H9 (cell line): ENCODE data around the gene DENND1A. TPM values are rescaled to one million over a fixed set of nuclear protein-coding genes. Genes with fewer than 3 reads are reported as not detected.

Source experiments
- DNase-seq: peaks from one replicate; pipeline ENCODE4 v3.0.0-alpha.2; 2017
- H2AFZ ChIP-seq: one replicate; pipeline ENCODE4 v1.6.1; 2013; ENCODE audit warnings: mild to moderate bottlenecking, low read length, control low read depth, moderate library complexity
- H2AK5ac ChIP-seq: 2 replicates; pipeline ENCODE4 v1.6.1; 2013; ENCODE audit warnings: low read length, control low read depth, mixed read lengths; ENCODE audit not compliant: insufficient read length
- H2BK120ac ChIP-seq: one replicate; pipeline ENCODE4 v1.6.1; 2013; ENCODE audit warnings: low read depth, mild to moderate bottlenecking, low read length, control low read depth, inconsistent platforms; ENCODE audit not compliant: poor library complexity, severe bottlenecking
- H2BK12ac ChIP-seq: 2 replicates; pipeline ENCODE4 v1.6.1; 2013; ENCODE audit warnings: low read length, control low read depth, mixed read lengths, low read depth; ENCODE audit not compliant: insufficient read length
- H2BK15ac ChIP-seq: 2 replicates; pipeline ENCODE4 v1.6.1; 2013; ENCODE audit warnings: low read depth, low read length, control low read depth
- H2BK20ac ChIP-seq: one replicate; pipeline ENCODE4 v1.6.1; 2013; ENCODE audit warnings: low read depth, mild to moderate bottlenecking, low read length, control low read depth, inconsistent platforms; ENCODE audit not compliant: poor library complexity, severe bottlenecking
- H2BK5ac ChIP-seq: 2 replicates; pipeline ENCODE4 v1.6.1; 2013; ENCODE audit warnings: low read length, control low read depth, mixed read lengths; ENCODE audit not compliant: insufficient read length
- H3K14ac ChIP-seq: 2 replicates; pipeline ENCODE4 v1.6.1; 2013; ENCODE audit warnings: low read length, control low read depth; ENCODE audit not compliant: insufficient read depth
- H3K18ac ChIP-seq: 2 replicates; pipeline ENCODE4 v1.6.1; 2013; ENCODE audit warnings: low read depth, mild to moderate bottlenecking, mixed read lengths, low read length, control low read depth; ENCODE audit not compliant: insufficient read length
- H3K23ac ChIP-seq: 2 replicates; pipeline ENCODE4 v1.6.1; 2013; ENCODE audit warnings: low read length, control low read depth, mixed read lengths, low read depth; ENCODE audit not compliant: insufficient read length
- H3K23me2 ChIP-seq: 2 replicates; pipeline ENCODE4 v1.6.1; 2013; ENCODE audit warnings: low read depth, mild to moderate bottlenecking, mixed read lengths, low read length, control low read depth; ENCODE audit not compliant: insufficient read length, poor library complexity, severe bottlenecking
- H3K27ac ChIP-seq: 2 replicates; pipeline ENCODE4 v1.5.1; 2013; ENCODE audit warnings: low read length, control low read depth, mixed read lengths, low read depth; ENCODE audit not compliant: insufficient read length
- H3K27me3 ChIP-seq: 2 replicates; pipeline ENCODE4 v1.6.1; 2013; ENCODE audit warnings: low read length, control low read depth, inconsistent platforms; ENCODE audit not compliant: insufficient read depth
- H3K4ac ChIP-seq: 2 replicates; pipeline ENCODE4 v1.6.1; 2013; ENCODE audit warnings: low read depth, mild to moderate bottlenecking, control low read depth, inconsistent platforms, low read length, moderate library complexity
- H3K4me1 ChIP-seq: 2 replicates; pipeline ENCODE4 v1.6.1; 2013; ENCODE audit warnings: low read length, control low read depth, inconsistent platforms; ENCODE audit not compliant: insufficient read depth
- H3K4me2 ChIP-seq: 2 replicates; pipeline ENCODE4 v1.6.1; 2013; ENCODE audit warnings: low read length, control low read depth, mixed read lengths; ENCODE audit not compliant: insufficient read length, insufficient read depth
- H3K56ac ChIP-seq: 2 replicates; pipeline ENCODE4 v1.6.1; 2013; ENCODE audit warnings: low read depth, mild to moderate bottlenecking, mixed read lengths, low read length, control low read depth; ENCODE audit not compliant: insufficient read length
- H3K79me1 ChIP-seq: 2 replicates; pipeline ENCODE4 v1.6.1; 2013; ENCODE audit warnings: low read depth, mild to moderate bottlenecking, moderate library complexity, low read length, control low read depth, inconsistent platforms; ENCODE audit not compliant: insufficient read depth, poor library complexity, severe bottlenecking
- H3K79me2 ChIP-seq: 2 replicates; pipeline ENCODE4 v1.6.1; 2013; ENCODE audit warnings: low read length, control low read depth, inconsistent platforms; ENCODE audit not compliant: insufficient read depth
- H3K9ac ChIP-seq: 2 replicates; pipeline ENCODE4 v1.6.1; 2013; ENCODE audit warnings: low read length, control low read depth, mixed read lengths; ENCODE audit not compliant: insufficient read length; ENCODE audit errors: extremely low read depth
- H3K9me3 ChIP-seq: one replicate; pipeline ENCODE4 v1.6.1; 2013; ENCODE audit warnings: low read depth, low read length, inconsistent platforms; ENCODE audit not compliant: control insufficient read depth
- H3T11ph ChIP-seq: one replicate; pipeline ENCODE4 v1.6.1; 2013; ENCODE audit warnings: mild to moderate bottlenecking, low read length, control low read depth, inconsistent platforms
- H4K20me1 ChIP-seq: one replicate; pipeline ENCODE4 v1.6.1; 2013; ENCODE audit not compliant: control insufficient read depth, insufficient read length, insufficient read depth
- H4K5ac ChIP-seq: 2 replicates; pipeline ENCODE4 v1.6.1; 2013; ENCODE audit warnings: low read depth, mild to moderate bottlenecking, mixed read lengths, low read length, control low read depth; ENCODE audit not compliant: insufficient read length
- H4K8ac ChIP-seq: replicated peaks from 2 replicates; pipeline ENCODE4 v1.6.1; 2013; ENCODE audit warnings: low read length, control low read depth, mixed read lengths, low read depth; ENCODE audit not compliant: insufficient read length
- H4K91ac ChIP-seq: 2 replicates; pipeline ENCODE4 v1.6.1; 2013; ENCODE audit warnings: low read depth, mild to moderate bottlenecking, moderate library complexity, mixed read lengths, low read length, control low read depth; ENCODE audit not compliant: insufficient read length
- H3K27ac Mint-ChIP-seq, 3 experiments: 2 replicates in 2 of 3; 3 replicates in 1 of 3; pipeline ENCODE4 v1.8.0; 2020 to 2021; ENCODE audit warnings: mixed read lengths in 3 of 3, mild to moderate bottlenecking in 1 of 3, moderate library complexity in 1 of 3
- H3K27me3 Mint-ChIP-seq: 2 replicates; pipeline ENCODE4 v1.8.0; 2021; ENCODE audit warnings: low read depth, mild to moderate bottlenecking, moderate library complexity, mixed read lengths
- H3K36me3 Mint-ChIP-seq, 3 experiments: 2 replicates in 2 of 3; 3 replicates in 1 of 3; pipeline ENCODE4 v1.8.0; 2020 to 2021; ENCODE audit warnings: low read depth in 3 of 3, mixed read lengths in 3 of 3; ENCODE audit not compliant: insufficient read depth in 1 of 3
- H3K4me1 Mint-ChIP-seq, 2 experiments: 2 replicates each; pipeline ENCODE4 v1.8.0; 2020; ENCODE audit warnings: mixed read lengths in 2 of 2
- H3K4me3 Mint-ChIP-seq, 2 experiments: 2 replicates in 1 of 2; 3 replicates in 1 of 2; pipeline ENCODE4 v1.8.0; 2020 to 2021; ENCODE audit warnings: mild to moderate bottlenecking in 2 of 2, mixed read lengths in 2 of 2, moderate library complexity in 1 of 2
- H3K9me3 Mint-ChIP-seq, 2 experiments: 2 replicates in 1 of 2; 3 replicates in 1 of 2; pipeline ENCODE4 v1.8.0; 2020; ENCODE audit warnings: mild to moderate bottlenecking in 2 of 2, mixed read lengths in 2 of 2, moderate library complexity in 1 of 2
- WGBS: extraction: QIAGEN DNeasy Blood & Tissue Kit; methylation state at CpG from one replicate; pipeline ENCODE4 v1.1.7; 2013; ENCODE audit warnings: missing lambda C conversion rate, low lambda C conversion rate, mixed read lengths; ENCODE audit not compliant: insufficient read length; ENCODE audit errors: extremely low coverage; 5-methylcytosine and 5-hydroxymethylcytosine counted together
- total RNA-seq: library from RNA; stranded (reverse); gene quantifications from 2 replicates; pipeline ENCODE4 v1.2.1, GENCODE V29; 2021
- TF ChIP-seq, protein P1 (sequence below): fragments of 200-600 bp; sonication (generic); conservative IDR thresholded peaks from 3 replicates; pipeline ENCODE4 v1.8.0; 2021; ENCODE audit warnings: antibody characterized with exemption, mild to moderate bottlenecking

The DENND1A gene
- total RNA-seq, 1 experiment from 2014 or later, result 20.4 TPM

DNA sequence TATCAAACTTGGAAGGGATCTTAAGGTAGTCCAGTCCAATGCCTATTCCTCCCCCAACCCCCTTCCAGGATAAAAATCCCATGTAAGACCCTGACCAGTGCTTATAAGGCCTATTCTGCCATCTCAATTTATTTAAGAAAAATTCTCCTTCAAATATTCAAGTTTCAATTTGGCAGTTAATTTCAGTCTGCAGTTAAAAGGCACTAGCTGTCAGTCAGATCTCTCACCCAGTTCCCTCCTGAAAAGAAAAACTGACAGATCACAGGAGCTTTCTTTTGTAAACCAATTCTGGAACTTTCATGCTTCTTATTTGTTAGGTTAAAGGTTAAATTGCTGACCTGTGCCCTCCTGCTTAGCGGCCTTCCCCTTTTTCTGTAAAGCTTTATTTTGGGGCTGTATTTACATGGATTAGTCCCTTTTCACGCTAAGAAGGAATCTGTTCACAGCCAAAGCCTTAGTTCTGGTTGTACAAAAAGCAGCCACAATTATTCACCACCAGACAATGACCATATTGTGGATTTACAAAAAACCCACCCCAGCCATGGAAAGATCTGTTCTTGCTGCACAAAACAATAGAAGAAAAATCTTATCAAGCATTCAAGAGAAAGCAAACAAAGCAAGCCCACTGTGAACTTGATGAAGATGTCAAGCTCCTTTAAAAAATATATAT is 68.7 kb downstream of the DENND1A start:
- Histone ChIP-seq H3K79me2 (no peaks in the 10 kb centered on the region; the same call in 1 of the 2 replicates), H3K79me1 (peaks cover 3% of the 10 kb centered on the region), H4K8ac (no peak overlapping the region), H3K9ac (no peak overlapping the region), H3K27ac (no peak overlapping the region), H3K56ac (no peak overlapping the region), H2AK5ac (no peak overlapping the region), H2BK20ac (no peak overlapping the region), H3T11ph (no peak overlapping the region), H3K4me1 (peaks cover 7% of the 10 kb centered on the region; the same call in 1 of the 2 replicates), H3K18ac (no peak overlapping the region), H3K14ac (no peak overlapping the region), H3K23me2 (no peaks in the 10 kb centered on the region), H2AFZ (no peak overlapping the region), H3K23ac (no peak overlapping the region), H4K5ac (no peak overlapping the region), H3K27me3 (no peaks in the 10 kb centered on the region; the same call in 1 of the 2 replicates), H2BK120ac (no peak overlapping the region), H3K9me3 (no peaks in the 10 kb centered on the region), H3K4me2 (no peak overlapping the region), H2BK5ac (no peak overlapping the region), H4K91ac (no peak overlapping the region), H4K20me1 (no peaks in the 10 kb centered on the region), H3K4ac (no peak overlapping the region), H2BK12ac (no peak overlapping the region), H2BK15ac (no peak overlapping the region)
- DNase-seq, result no peak
- Mint-ChIP-seq H3K9me3 (peaks cover 2 to 4% of the 10 kb centered on the region in 2 experiments; a peak in 3 of 5 replicates), H3K4me1 (peaks cover 68 to 71% of the 10 kb centered on the region in 2 experiments), H3K4me3 (peak overlapping the region in 1 of 2 experiments; percentile 40; a peak in 2 of 5 replicates), H3K27me3 (peaks cover 72% of the 10 kb centered on the region), H3K36me3 (peaks cover 12 to 15% (median 13%) of the 10 kb centered on the region in 3 experiments), H3K27ac (peak overlapping the region in 2 of 3 experiments; percentile 27 to 53; a peak in 3 of 7 replicates)
- TF ChIP-seq, protein P1, sequence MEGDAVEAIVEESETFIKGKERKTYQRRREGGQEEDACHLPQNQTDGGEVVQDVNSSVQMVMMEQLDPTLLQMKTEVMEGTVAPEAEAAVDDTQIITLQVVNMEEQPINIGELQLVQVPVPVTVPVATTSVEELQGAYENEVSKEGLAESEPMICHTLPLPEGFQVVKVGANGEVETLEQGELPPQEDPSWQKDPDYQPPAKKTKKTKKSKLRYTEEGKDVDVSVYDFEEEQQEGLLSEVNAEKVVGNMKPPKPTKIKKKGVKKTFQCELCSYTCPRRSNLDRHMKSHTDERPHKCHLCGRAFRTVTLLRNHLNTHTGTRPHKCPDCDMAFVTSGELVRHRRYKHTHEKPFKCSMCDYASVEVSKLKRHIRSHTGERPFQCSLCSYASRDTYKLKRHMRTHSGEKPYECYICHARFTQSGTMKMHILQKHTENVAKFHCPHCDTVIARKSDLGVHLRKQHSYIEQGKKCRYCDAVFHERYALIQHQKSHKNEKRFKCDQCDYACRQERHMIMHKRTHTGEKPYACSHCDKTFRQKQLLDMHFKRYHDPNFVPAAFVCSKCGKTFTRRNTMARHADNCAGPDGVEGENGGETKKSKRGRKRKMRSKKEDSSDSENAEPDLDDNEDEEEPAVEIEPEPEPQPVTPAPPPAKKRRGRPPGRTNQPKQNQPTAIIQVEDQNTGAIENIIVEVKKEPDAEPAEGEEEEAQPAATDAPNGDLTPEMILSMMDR, result no peak
- no CpG with 5 or more reads among the region's 2 CpGs for WGBS
